Effector memory CD4-positive, alpha-beta T cell (primary cell): ENCODE data around the gene ASCC2.
"Not testable (repeated sequence)": the region's sequence is repeated elsewhere in the genome, so short reads cannot be mapped to it uniquely, and the experiment has no call there.

Source experiments
- DNase-seq, 3 donors: peaks; one replicate each; pipeline ENCODE4 v3.0.0-alpha.2; 2020
- H3K27ac ChIP-seq: 2 replicates; pipeline ENCODE4 v1.7.0; 2013; ENCODE audit warnings: mild to moderate bottlenecking, low read length, moderate library complexity; ENCODE audit not compliant: insufficient read depth, poor library complexity, severe bottlenecking
- H3K27me3 ChIP-seq: replicated peaks from 2 replicates; pipeline ENCODE4 v1.7.0; 2013; ENCODE audit warnings: mild to moderate bottlenecking, low read length; ENCODE audit not compliant: insufficient read depth, control insufficient read depth, poor library complexity, severe bottlenecking
- H3K36me3 ChIP-seq: 2 replicates; pipeline ENCODE4 v1.7.0; 2013; ENCODE audit warnings: mild to moderate bottlenecking, low read length, moderate library complexity; ENCODE audit not compliant: control insufficient read depth, insufficient read depth
- H3K4me1 ChIP-seq: 2 replicates; pipeline ENCODE4 v1.7.0; 2013; ENCODE audit warnings: low read length, mild to moderate bottlenecking; ENCODE audit not compliant: control insufficient read depth, insufficient read depth, poor library complexity, severe bottlenecking
- H3K4me3 ChIP-seq: 2 replicates; pipeline ENCODE4 v1.7.0; 2013; ENCODE audit warnings: low read length, low read depth, mild to moderate bottlenecking; ENCODE audit not compliant: insufficient read depth, poor library complexity, severe bottlenecking
- H3K9me3 ChIP-seq: 2 replicates; pipeline ENCODE4 v1.7.0; 2013; ENCODE audit warnings: mild to moderate bottlenecking, low read length, moderate library complexity; ENCODE audit not compliant: control insufficient read depth

The ASCC2 gene

GRCh38 chr22:29873943-29874342 is 35.9 kb upstream of the ASCC2 start:
- no peaks in the 10 kb centered on the region for H3K36me3 ChIP-seq
- no peak overlapping the region for H3K4me3 ChIP-seq
- no peak overlapping the region for H3K27ac ChIP-seq
- no peaks in the 10 kb centered on the region for H3K4me1 ChIP-seq
- H3K27me3 ChIP-seq, result no peaks in the 10 kb centered on the region
- DNase-seq, result no peak
- no peaks in the 10 kb centered on the region for H3K9me3 ChIP-seq

- Histone ChIP-seq H3K36me3 (no peaks in the 10 kb centered on the region), H3K27ac (no peak overlapping the region), H3K4me1 (no peaks in the 10 kb centered on the region), H3K27me3 (no peaks in the 10 kb centered on the region), H3K9me3 (no peaks in the 10 kb centered on the region), H3K4me3 (no peak overlapping the region)
- no peak for DNase-seq
Measured at GRCh38 chr22:29872989-29873388, 34.9 kb upstream of the ASCC2 start.

- Histone ChIP-seq H3K4me1 (no peaks in the 10 kb centered on the region), H3K9me3 (no peaks in the 10 kb centered on the region), H3K36me3 (no peaks in the 10 kb centered on the region), H3K4me3 (no peak overlapping the region), H3K27ac (no peak overlapping the region), H3K27me3 (no peaks in the 10 kb centered on the region)
- no peak for DNase-seq
Measured at GRCh38 chr22:29872144-29872893, 34.2 kb upstream of the ASCC2 start.

- Histone ChIP-seq H3K9me3 (no peaks in the 10 kb centered on the region), H3K4me3 (no peak overlapping the region), H3K27me3 (no peaks in the 10 kb centered on the region), H3K27ac (no peak overlapping the region), H3K4me1 (no peaks in the 10 kb centered on the region), H3K36me3 (no peaks in the 10 kb centered on the region)
- no peak for DNase-seq
Measured at GRCh38 chr22:29871684-29872083, 33.6 kb upstream of the ASCC2 start.

GRCh38 chr22:29870574-29870973 is 32.5 kb upstream of the ASCC2 start:
- DNase-seq, result no peak
- H3K27me3 ChIP-seq, result no peaks in the 10 kb centered on the region
- H3K4me1 ChIP-seq, result no peaks in the 10 kb centered on the region
- no peaks in the 10 kb centered on the region for H3K36me3 ChIP-seq
- no peak overlapping the region for H3K4me3 ChIP-seq
- no peaks in the 10 kb centered on the region for H3K9me3 ChIP-seq
- no peak overlapping the region for H3K27ac ChIP-seq

GRCh38 chr22:29867851-29868250 is 29.8 kb upstream of the ASCC2 start:
- Histone ChIP-seq H3K27me3 (no peaks in the 10 kb centered on the region), H3K36me3 (no peaks in the 10 kb centered on the region), H3K9me3 (no peaks in the 10 kb centered on the region), H3K4me1 (no peaks in the 10 kb centered on the region), H3K27ac (no peak overlapping the region), H3K4me3 (no peak overlapping the region)
- DNase-seq, result no peak

GRCh38 chr22:29867260-29867659 is 29.2 kb upstream of the ASCC2 start:
- Histone ChIP-seq H3K27me3 (no peaks in the 10 kb centered on the region), H3K9me3 (no peaks in the 10 kb centered on the region), H3K27ac (no peak overlapping the region), H3K4me1 (no peaks in the 10 kb centered on the region), H3K36me3 (no peaks in the 10 kb centered on the region), H3K4me3 (no peak overlapping the region)
- no peak for DNase-seq

GRCh38 chr22:29865572-29865971 is 27.5 kb upstream of the ASCC2 start:
- H3K27me3 ChIP-seq, H3K27ac ChIP-seq, DNase-seq, H3K4me3 ChIP-seq, H3K9me3 ChIP-seq, H3K36me3 ChIP-seq, H3K4me1 ChIP-seq: not testable (repeated sequence)

- Histone ChIP-seq H3K4me1 (no peaks in the 10 kb centered on the region), H3K27ac (no peak overlapping the region), H3K9me3 (no peaks in the 10 kb centered on the region), H3K27me3 (no peaks in the 10 kb centered on the region), H3K4me3 (no peak overlapping the region), H3K36me3 (no peaks in the 10 kb centered on the region)
- no peak for DNase-seq
Measured at GRCh38 chr22:29861672-29862297, 23.7 kb upstream of the ASCC2 start.

- Histone ChIP-seq H3K4me3 (no peak overlapping the region), H3K27ac (no peak overlapping the region), H3K27me3 (no peaks in the 10 kb centered on the region), H3K9me3 (no peaks in the 10 kb centered on the region), H3K36me3 (no peaks in the 10 kb centered on the region), H3K4me1 (no peaks in the 10 kb centered on the region)
- no peak for DNase-seq
Measured at GRCh38 chr22:29860006-29860766, 22.1 kb upstream of the ASCC2 start.
